ENCODE data around the gene UCHL5. TPM values are rescaled to one million over a fixed set of nuclear protein-coding genes. Genes with fewer than 3 reads are reported as not detected.

UCHL5 gene
- total RNA-seq, 1 donor from 2014 or later: 24.9 TPM

GRCh38 chr1:193030280-193030679 lies 28.9 kb downstream of the UCHL5 start:
- Mint-ChIP-seq H3K9me3 (ENCODE audit: unreplicated experiment) (no peaks in the 10 kb centered on the region), H3K4me3 (ENCODE audit: unreplicated experiment) (no peak overlapping the region), H3K27me3 (ENCODE audit: unreplicated experiment) (peaks cover 2% of the 10 kb centered on the region), H3K4me1 (ENCODE audit: unreplicated experiment) (peaks cover 7% of the 10 kb centered on the region), H3K27ac (ENCODE audit: unreplicated experiment) (no peak overlapping the region), H3K36me3 (ENCODE audit: low read depth, unreplicated experiment) (peaks cover 4% of the 10 kb centered on the region)
- DNase-seq (ENCODE audit: low spot score): no peak
- TF ChIP-seq, protein P1, sequence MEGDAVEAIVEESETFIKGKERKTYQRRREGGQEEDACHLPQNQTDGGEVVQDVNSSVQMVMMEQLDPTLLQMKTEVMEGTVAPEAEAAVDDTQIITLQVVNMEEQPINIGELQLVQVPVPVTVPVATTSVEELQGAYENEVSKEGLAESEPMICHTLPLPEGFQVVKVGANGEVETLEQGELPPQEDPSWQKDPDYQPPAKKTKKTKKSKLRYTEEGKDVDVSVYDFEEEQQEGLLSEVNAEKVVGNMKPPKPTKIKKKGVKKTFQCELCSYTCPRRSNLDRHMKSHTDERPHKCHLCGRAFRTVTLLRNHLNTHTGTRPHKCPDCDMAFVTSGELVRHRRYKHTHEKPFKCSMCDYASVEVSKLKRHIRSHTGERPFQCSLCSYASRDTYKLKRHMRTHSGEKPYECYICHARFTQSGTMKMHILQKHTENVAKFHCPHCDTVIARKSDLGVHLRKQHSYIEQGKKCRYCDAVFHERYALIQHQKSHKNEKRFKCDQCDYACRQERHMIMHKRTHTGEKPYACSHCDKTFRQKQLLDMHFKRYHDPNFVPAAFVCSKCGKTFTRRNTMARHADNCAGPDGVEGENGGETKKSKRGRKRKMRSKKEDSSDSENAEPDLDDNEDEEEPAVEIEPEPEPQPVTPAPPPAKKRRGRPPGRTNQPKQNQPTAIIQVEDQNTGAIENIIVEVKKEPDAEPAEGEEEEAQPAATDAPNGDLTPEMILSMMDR (IDR thresholded peaks at IDR 0.05; ENCODE audit: unreplicated experiment): no peak

DNA sequence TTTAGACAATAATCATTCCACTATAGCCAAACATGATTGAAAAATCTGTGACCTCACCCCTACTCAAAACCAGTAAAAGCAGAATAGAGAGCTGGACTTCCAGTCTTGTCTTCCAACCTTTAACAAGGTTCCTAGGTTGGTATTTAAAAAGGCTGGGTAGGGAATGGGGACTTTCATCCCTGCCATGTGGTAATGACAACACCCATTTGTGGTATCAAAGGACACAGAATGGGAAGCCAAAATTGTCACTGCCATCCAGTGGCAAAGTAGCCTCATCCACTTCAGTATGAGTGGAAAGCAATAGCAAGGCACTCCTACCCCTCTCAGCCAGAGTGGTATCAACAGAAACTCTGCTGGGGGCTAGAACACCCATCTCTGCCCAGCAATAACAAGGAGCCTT lies 33.9 kb downstream of the UCHL5 start:
- Mint-ChIP-seq H3K27me3 (ENCODE audit: unreplicated experiment) (no peaks in the 10 kb centered on the region), H3K27ac (ENCODE audit: unreplicated experiment) (no peak overlapping the region), H3K36me3 (ENCODE audit: low read depth, unreplicated experiment) (no peaks in the 10 kb centered on the region), H3K4me3 (ENCODE audit: unreplicated experiment) (no peak overlapping the region), H3K9me3 (ENCODE audit: unreplicated experiment) (no peaks in the 10 kb centered on the region), H3K4me1 (ENCODE audit: unreplicated experiment) (no peaks in the 10 kb centered on the region)
- TF ChIP-seq, protein P1 (IDR thresholded peaks at IDR 0.05; ENCODE audit: unreplicated experiment): no peak
- DNase-seq (ENCODE audit: low spot score): no peak

DNA sequence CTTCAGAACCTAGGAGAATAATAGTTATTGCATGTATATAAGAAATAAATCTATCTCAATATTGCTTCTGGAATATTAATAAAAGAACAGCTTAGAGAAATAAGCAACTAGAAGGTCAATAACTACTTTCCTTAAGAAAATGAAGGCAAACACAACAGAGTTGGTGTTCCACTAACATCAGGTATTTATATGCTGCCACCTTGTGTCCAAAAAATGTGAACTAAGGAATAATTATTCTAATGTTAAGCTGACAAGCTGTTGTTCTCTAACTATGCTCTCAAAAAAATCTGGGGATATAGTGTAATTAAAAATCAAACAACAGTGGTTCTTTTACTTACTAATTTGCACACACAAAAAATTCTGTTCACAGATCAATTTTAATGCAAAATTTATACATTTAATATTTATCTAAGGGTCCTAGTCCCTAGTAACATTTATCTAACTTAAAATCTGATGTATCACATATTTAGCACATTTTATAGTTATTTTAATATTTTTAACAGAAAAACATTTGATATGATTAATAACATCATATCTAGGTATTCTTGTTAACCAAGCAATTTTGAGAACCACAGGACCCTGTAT lies 39.6 kb downstream of the UCHL5 start:
- H3K27me3 Mint-ChIP-seq (ENCODE audit: unreplicated experiment): no peaks in the 10 kb centered on the region
- no peak for DNase-seq (ENCODE audit: low spot score)
- no peaks in the 10 kb centered on the region for H3K4me1 Mint-ChIP-seq (ENCODE audit: unreplicated experiment)
- no peaks in the 10 kb centered on the region for H3K9me3 Mint-ChIP-seq (ENCODE audit: unreplicated experiment)
- H3K4me3 Mint-ChIP-seq (ENCODE audit: unreplicated experiment): no peak overlapping the region
- TF ChIP-seq, protein P1 (IDR thresholded peaks at IDR 0.05; ENCODE audit: unreplicated experiment): peak; percentile 69
- H3K36me3 Mint-ChIP-seq (ENCODE audit: low read depth, unreplicated experiment): no peaks in the 10 kb centered on the region
- H3K27ac Mint-ChIP-seq (ENCODE audit: unreplicated experiment): no peak overlapping the region

- Mint-ChIP-seq H3K4me3 (ENCODE audit: unreplicated experiment) (no peak overlapping the region), H3K27ac (ENCODE audit: unreplicated experiment) (no peak overlapping the region), H3K4me1 (ENCODE audit: unreplicated experiment) (no peaks in the 10 kb centered on the region), H3K36me3 (ENCODE audit: low read depth, unreplicated experiment) (no peaks in the 10 kb centered on the region), H3K9me3 (ENCODE audit: unreplicated experiment) (no peaks in the 10 kb centered on the region), H3K27me3 (ENCODE audit: unreplicated experiment) (no peaks in the 10 kb centered on the region)
- TF ChIP-seq, protein P1 (IDR thresholded peaks at IDR 0.05; ENCODE audit: unreplicated experiment): no peak
- DNase-seq (ENCODE audit: low spot score): no peak
Measured at GRCh38 chr1:193016788-193017187, 42.4 kb downstream of the UCHL5 start.

DNA sequence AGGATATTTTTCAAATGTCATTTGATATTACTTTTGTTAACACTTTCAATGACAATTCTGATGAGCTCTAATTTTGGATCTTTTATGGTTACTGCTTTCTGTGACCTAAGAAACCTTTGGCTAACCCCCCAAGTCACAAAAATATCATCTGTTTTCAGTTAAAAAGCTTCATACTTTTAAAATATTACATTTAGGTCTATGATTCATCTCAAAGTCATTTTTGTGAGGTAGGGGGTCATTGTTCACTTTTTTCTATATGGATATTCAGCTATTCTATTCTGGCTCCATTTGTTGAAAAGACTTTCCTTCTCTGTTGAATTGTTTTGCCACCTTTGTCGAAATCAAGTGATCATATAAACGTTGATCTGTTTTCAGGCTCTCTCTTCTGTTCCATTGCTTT lies 44.8 kb downstream of the UCHL5 start:
- TF ChIP-seq, protein P1 (IDR thresholded peaks at IDR 0.05; ENCODE audit: unreplicated experiment): no peak
- H3K9me3 Mint-ChIP-seq (ENCODE audit: unreplicated experiment): no peaks in the 10 kb centered on the region
- H3K4me3 Mint-ChIP-seq (ENCODE audit: unreplicated experiment): no peak overlapping the region
- H3K36me3 Mint-ChIP-seq (ENCODE audit: low read depth, unreplicated experiment): no peaks in the 10 kb centered on the region
- H3K27me3 Mint-ChIP-seq (ENCODE audit: unreplicated experiment): peaks cover 2% of the 10 kb centered on the region
- H3K27ac Mint-ChIP-seq (ENCODE audit: unreplicated experiment): no peak overlapping the region
- no peaks in the 10 kb centered on the region for H3K4me1 Mint-ChIP-seq (ENCODE audit: unreplicated experiment)
- DNase-seq (ENCODE audit: low spot score): no peak
